ENCODE results near the gene TUBA1B. TPM values are rescaled to one million over a fixed set of nuclear protein-coding genes. Genes with fewer than 3 reads are reported as not detected.

The TUBA1B gene
- total and polyA plus RNA-seq, 2 of the 13 experiments (the other 11 are each of a cell fraction or from before 2014, with no cell fraction given) = 1,275 to 1,353 TPM

DNA sequence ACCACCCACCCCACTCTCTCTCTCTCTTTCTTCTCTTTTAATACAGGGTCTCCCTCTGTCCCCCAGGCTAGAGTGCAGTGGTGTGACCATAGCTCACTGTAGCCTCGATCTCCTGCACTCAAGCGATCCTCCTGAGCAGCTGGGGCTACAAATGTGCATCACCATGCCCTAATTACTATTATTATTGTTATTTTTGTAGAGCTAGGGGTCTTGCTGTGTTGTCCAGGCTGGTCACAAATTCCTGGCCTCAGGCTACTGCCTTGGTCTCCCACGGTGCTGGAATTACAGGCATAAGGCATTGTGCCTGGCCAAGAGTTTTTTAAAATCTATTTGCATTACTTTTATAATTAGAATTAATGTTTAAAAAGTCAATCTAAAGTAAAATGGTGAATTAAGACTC lies 23.0 kb upstream of the TUBA1B start:
- Histone ChIP-seq H3K4me3 (replicated peaks in 1 of 3; ENCODE audit: insufficient read depth in 1 of 3, low read depth in 2 of 3, low read length in 3 of 3) (no peak overlapping the region), H3K27me3 (ENCODE audit: control insufficient read depth in 1 of 2, insufficient read depth in 2 of 2, low read length in 2 of 2) (no peaks in the 10 kb centered on the region), H3K27ac (ENCODE audit: extremely low read length, insufficient read depth, low read length) (no peak overlapping the region), H3K79me2 (ENCODE audit: insufficient read depth, low read length) (no peaks in the 10 kb centered on the region), H3K9me3 (ENCODE audit: low read length) (no peaks in the 10 kb centered on the region), H3K36me3 (replicated peaks in 1 of 2; ENCODE audit: control insufficient read depth in 1 of 2, insufficient read depth in 2 of 2, low read length in 2 of 2) (no peaks in the 10 kb centered on the region), H3K4me1 (ENCODE audit: insufficient read depth, low read length) (peaks cover 4% of the 10 kb centered on the region; the same call in 1 of the 2 replicates), H2AFZ (ENCODE audit: low read length) (no peak overlapping the region), H3K4me2 (ENCODE audit: low read depth, low read length) (no peak overlapping the region), H4K20me1 (ENCODE audit: insufficient read depth, low read length) (no peaks in the 10 kb centered on the region), H3K9ac (ENCODE audit: insufficient read depth, low read depth, low read length) (no peak overlapping the region)
- in situ Hi-C loops (cut with HindIII; ENCODE audit: extremely low pct_ligation_motif_present, low pct_unique_long_range_greater_than_20kb) (no loop called here), intact Hi-C loops (cut with micrococcal nuclease; ENCODE audit: unreplicated experiment) (no loop called here)
- TF ChIP-seq TBX3 (IDR thresholded peaks at IDR 0.05; ENCODE audit: borderline replicate concordance) = no peak
- no peak for TF ChIP-seq FOXK2 (IDR thresholded peaks at IDR 0.05)
- POLR2A ChIA-PET = no interaction called here
- BruUV-seq (replicated peaks) = no TSS peak
- no peak for DNase-seq (ENCODE audit: low spot score)
- FAIRE-seq = no peak
- no peak for ATAC-seq
- CTCF ChIA-PET (ENCODE audit: low intra/inter-chr PET ratio, low total read pairs) = no interaction called here
- 36% methylated on average over 3 of the region's 3 CpGs for WGBS (ENCODE audit: low lambda C conversion rate)

DNA sequence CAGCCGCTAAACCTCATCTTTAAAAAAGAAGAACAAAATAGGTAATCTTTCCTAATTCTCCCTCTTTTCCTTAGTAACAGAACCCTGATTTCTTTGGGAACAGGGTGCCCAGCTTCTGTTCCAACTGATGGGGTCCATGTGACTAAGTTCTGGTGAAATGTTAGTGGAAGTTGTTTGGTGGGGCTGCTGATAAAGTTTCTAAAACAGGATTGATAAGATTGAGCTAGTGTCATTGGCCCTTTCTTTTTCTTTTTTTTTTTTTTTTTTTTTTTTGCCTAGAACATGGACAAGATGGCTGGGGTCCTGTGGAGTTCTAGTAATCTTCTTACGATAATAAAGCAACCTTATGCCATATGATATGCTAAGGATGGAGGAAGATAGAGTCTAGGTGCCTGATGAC lies 16.2 kb upstream of the TUBA1B start:
- intact Hi-C loops (cut with micrococcal nuclease; ENCODE audit: unreplicated experiment) (no loop called here), in situ Hi-C loops (cut with HindIII; ENCODE audit: extremely low pct_ligation_motif_present, low pct_unique_long_range_greater_than_20kb) (no loop called here)
- Histone ChIP-seq H3K27me3 (ENCODE audit: control insufficient read depth in 1 of 2, insufficient read depth in 2 of 2, low read length in 2 of 2) (no peaks in the 10 kb centered on the region), H3K4me1 (ENCODE audit: insufficient read depth, low read length) (no peaks in the 10 kb centered on the region), H3K79me2 (ENCODE audit: insufficient read depth, low read length) (no peaks in the 10 kb centered on the region), H3K9ac (ENCODE audit: insufficient read depth, low read depth, low read length) (no peak overlapping the region), H3K4me2 (ENCODE audit: low read depth, low read length) (no peak overlapping the region), H3K36me3 (replicated peaks in 1 of 2; ENCODE audit: control insufficient read depth in 1 of 2, insufficient read depth in 2 of 2, low read length in 2 of 2) (no peaks in the 10 kb centered on the region), H3K4me3 (replicated peaks in 1 of 3; ENCODE audit: insufficient read depth in 1 of 3, low read depth in 2 of 3, low read length in 3 of 3) (no peak overlapping the region), H3K9me3 (ENCODE audit: low read length) (no peaks in the 10 kb centered on the region), H3K27ac (ENCODE audit: extremely low read length, insufficient read depth, low read length) (no peak overlapping the region), H4K20me1 (ENCODE audit: insufficient read depth, low read length) (no peaks in the 10 kb centered on the region), H2AFZ (ENCODE audit: low read length) (no peak overlapping the region)
- no TSS peak for BruUV-seq (replicated peaks)
- DNase-seq (ENCODE audit: low spot score) (no peak), FAIRE-seq (no peak), ATAC-seq (no peak)
- 100% methylated on average over 2 of the region's 2 CpGs for WGBS (ENCODE audit: low lambda C conversion rate)
- POLR2A ChIA-PET = interaction anchor here (2.1 kb wide), 1 partner anchor 17 kb away, joined by 7 read pairs; the partner anchor contains the start of gene TUBA1B
- CTCF ChIA-PET (ENCODE audit: low intra/inter-chr PET ratio, low total read pairs) = no interaction called here
- no peak for TF ChIP-seq ZBTB7B (CRISPR knock-in tag; IDR thresholded peaks at IDR 0.05)
- TF ChIP-seq HDAC2 (CRISPR knock-in tag; IDR thresholded peaks at IDR 0.05) = no peak
- TF ChIP-seq, protein P1, sequence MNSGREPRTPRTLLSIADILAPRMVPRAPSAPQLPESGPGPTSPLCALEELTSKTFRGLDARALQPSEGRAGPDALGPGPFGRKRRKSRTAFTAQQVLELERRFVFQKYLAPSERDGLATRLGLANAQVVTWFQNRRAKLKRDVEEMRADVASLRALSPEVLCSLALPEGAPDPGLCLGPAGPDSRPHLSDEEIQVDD (CRISPR knock-in tag; IDR thresholded peaks at IDR 0.05; ENCODE audit: borderline replicate concordance) = no peak
- TF ChIP-seq MTF1 (CRISPR knock-in tag; IDR thresholded peaks at IDR 0.05) = no peak
- no peak for TF ChIP-seq KLF12 (CRISPR knock-in tag; IDR thresholded peaks at IDR 0.05; ENCODE audit: borderline replicate concordance)
